HepG2 (cell line): Measurements from ENCODE around the gene GRID1. TPM values are rescaled to one million over a fixed set of nuclear protein-coding genes. Genes with fewer than 3 reads are reported as not detected.
A peak's percentile ranks its signal among the peaks of the same experiment; 100 is the strongest.

Source experiments
- ATAC-seq: fragments of 200-7000 bp; cut with Tn5 transposase; 3 replicates; pipeline ENCODE4 v1.9.1; 2020; ENCODE audit warnings: mild to moderate bottlenecking, moderate library complexity
- BruUV-seq: library from RNA; stranded (reverse); fragments of 400-500 nt; replicated peaks from 2 replicates; lab custom pipeline; 2021; lab: Mats Ljungman, UMichigan
- CTCF ChIA-PET: fragments of 300-600 bp; formaldehyde crosslinking; extraction: SDS; loops from one replicate; lab custom pipeline; 2021; ENCODE audit warnings: low total read pairs, inconsistent platforms, low intra/inter-chr PET ratio; lab: Yijun Ruan, JAX
- POLR2A ChIA-PET: fragments of 350-600 bp; sonication (Branson Sonifier 250); formaldehyde crosslinking; loops from one replicate; lab custom pipeline; 2020; ENCODE audit warnings: antibody characterized with exemption, inconsistent platforms; lab: Yijun Ruan, JAX
- DNase-seq: peaks from one replicate; pipeline ENCODE4 v3.0.0-alpha.2; 2015; ENCODE audit warnings: low spot score
- FAIRE-seq: peaks from 3 replicates; lab custom pipeline; 2011; peaks lifted over from hg19 to GRCh38; lab: Jason Lieb, UNC
- H2AFZ ChIP-seq: one replicate; pipeline ENCODE4 v1.6.1; 2011; ENCODE audit warnings: low read length, inconsistent platforms
- H3K27ac ChIP-seq: fragments of 300-600 bp; 3 replicates; pipeline ENCODE4 v1.8.0; 2011; ENCODE audit warnings: mixed run types, mild to moderate bottlenecking, mixed read lengths, low read length, inconsistent platforms; ENCODE audit not compliant: insufficient read depth; ENCODE audit errors: extremely low read length
- H3K27me3 ChIP-seq, 2 experiments: fragments of 200-600 bp in 1 of 2; 2 replicates in 1 of 2; 3 replicates in 1 of 2; pipeline versions ENCODE4 v1.6.0 to v1.8.0; 2011; ENCODE audit warnings: low read length in 2 of 2, mild to moderate bottlenecking in 2 of 2, moderate library complexity in 2 of 2, inconsistent platforms in 1 of 2; ENCODE audit not compliant: insufficient read depth in 2 of 2, control insufficient read depth in 1 of 2
- H3K36me3 ChIP-seq, 2 experiments: fragments of 200-600 bp in 1 of 2; replicated peaks in 1 of 2; 2 replicates in 1 of 2; 3 replicates in 1 of 2; pipeline versions ENCODE4 v1.5.1 to v1.8.0; 2011; ENCODE audit warnings: low read length in 2 of 2, inconsistent platforms in 1 of 2; ENCODE audit not compliant: insufficient read depth in 2 of 2, control insufficient read depth in 1 of 2
- H3K4me1 ChIP-seq: 2 replicates; pipeline ENCODE4 v1.5.1; 2012; ENCODE audit warnings: low read length, inconsistent platforms; ENCODE audit not compliant: insufficient read depth
- H3K4me2 ChIP-seq: 2 replicates; pipeline ENCODE4 v1.6.0; 2011; ENCODE audit warnings: low read depth, low read length, inconsistent platforms
- H3K4me3 ChIP-seq, 3 experiments: fragments of 200-600 bp in 1 of 3; sonication (generic), shearing (Covaris generic) in 1 of 3; replicated peaks in 1 of 3; 2 replicates each; pipeline ENCODE4 v1.5.1; 2011 to 2016; ENCODE audit warnings: low read length in 3 of 3, inconsistent platforms in 2 of 3, low read depth in 2 of 3, mild to moderate bottlenecking in 2 of 3, control low read depth in 1 of 3, mixed read lengths in 1 of 3; ENCODE audit not compliant: insufficient read depth in 1 of 3
- H3K79me2 ChIP-seq: one replicate; pipeline ENCODE4 v1.6.1; 2011; ENCODE audit warnings: low read length, inconsistent platforms; ENCODE audit not compliant: insufficient read depth
- H3K9ac ChIP-seq: 2 replicates; pipeline ENCODE4 v1.6.0; 2011; ENCODE audit warnings: mild to moderate bottlenecking, low read depth, low read length, inconsistent platforms; ENCODE audit not compliant: insufficient read depth
- H3K9me3 ChIP-seq: 2 replicates; pipeline ENCODE4 v1.5.1; 2012; ENCODE audit warnings: mild to moderate bottlenecking, low read length
- H4K20me1 ChIP-seq: 2 replicates; pipeline ENCODE4 v1.6.0; 2011; ENCODE audit warnings: inconsistent platforms, mild to moderate bottlenecking, low read length, moderate library complexity; ENCODE audit not compliant: insufficient read depth
- EEA1 ChIP-seq: sonication (generic); formaldehyde crosslinking; IDR thresholded peaks from 2 replicates; pipeline ENCODE4 v1.5.1; 2020; ENCODE audit warnings: mild to moderate bottlenecking, missing genetic modification reagents, borderline replicate concordance
- GATA4 ChIP-seq: sonication (generic); IDR thresholded peaks from 2 replicates; pipeline ENCODE4 v1.6.1; 2016; ENCODE audit warnings: antibody characterized with exemption, low read depth, borderline replicate concordance
- HNF4G ChIP-seq, 2 experiments: sonication (generic) in 1 of 2; formaldehyde crosslinking in 1 of 2; IDR thresholded peaks; 2 replicates each; pipeline versions ENCODE4 v1.4.0 to v1.6.1; 2011 to 2020; ENCODE audit warnings: borderline replicate concordance in 2 of 2, low read depth in 2 of 2, mild to moderate bottlenecking in 2 of 2, low read length in 1 of 2, missing genetic modification reagents in 1 of 2, moderate library complexity in 1 of 2
- JUND ChIP-seq: sonication (generic); formaldehyde crosslinking; IDR thresholded peaks from 2 replicates; pipeline ENCODE4 v1.8.0; 2022; ENCODE audit warnings: mild to moderate bottlenecking, missing genetic modification reagents
- TBP ChIP-seq: sonication (generic); formaldehyde crosslinking; IDR thresholded peaks from 2 replicates; pipeline ENCODE4 v1.5.0; 2020; ENCODE audit warnings: missing genetic modification reagents
- TCF12 ChIP-seq, 2 experiments: fragments of 450-650 bp in 1 of 2; sonication (generic) in 1 of 2; formaldehyde crosslinking in 1 of 2; IDR thresholded peaks; 2 replicates each; pipeline versions ENCODE4 v1.6.1 to v1.8.0; 2017 to 2022; ENCODE audit warnings: antibody characterized with exemption in 1 of 2, mild to moderate bottlenecking in 1 of 2, missing genetic modification reagents in 1 of 2, moderate library complexity in 1 of 2
- ZBTB7A ChIP-seq: sonication (generic); formaldehyde crosslinking; IDR thresholded peaks from 2 replicates; pipeline ENCODE4 v1.8.0; 2022; ENCODE audit warnings: mild to moderate bottlenecking, missing genetic modification reagents
- ZNF333 ChIP-seq: sonication (generic); formaldehyde crosslinking; IDR thresholded peaks from 2 replicates; pipeline ENCODE4 v1.4.0; 2020; ENCODE audit warnings: mild to moderate bottlenecking, missing genetic modification reagents, borderline replicate concordance
- ZNF567 ChIP-seq: sonication (generic); formaldehyde crosslinking; IDR thresholded peaks from 2 replicates; pipeline ENCODE4 v1.8.1; 2023; ENCODE audit warnings: mild to moderate bottlenecking, missing genetic modification reagents, borderline replicate concordance
- ZNF691 ChIP-seq: sonication (generic); formaldehyde crosslinking; IDR thresholded peaks from 2 replicates; pipeline ENCODE4 v1.4.0; 2020; ENCODE audit warnings: missing genetic modification reagents, low read depth, mild to moderate bottlenecking, borderline replicate concordance
- ZNF775 ChIP-seq: sonication (generic); formaldehyde crosslinking; IDR thresholded peaks from 2 replicates; pipeline ENCODE4 v1.4.0; 2020; ENCODE audit warnings: missing genetic modification reagents, mild to moderate bottlenecking, moderate library complexity, borderline replicate concordance
- WGBS: methylation state at CpG from one replicate; pipeline ENCODE4 v1.1.6; 2017; ENCODE audit warnings: low lambda C conversion rate; 5-methylcytosine and 5-hydroxymethylcytosine counted together
- in situ Hi-C: cut with HindIII; loops from 2 replicates; pipeline ENCODE4 v1.10.0; 2017; ENCODE audit warnings: low pct_unique_long_range_greater_than_20kb; ENCODE audit not compliant: extremely low pct_ligation_motif_present
- intact Hi-C: fragments of 100-400 bp; cut with micrococcal nuclease; formaldehyde crosslinking; loops from one replicate; pipeline ENCODE4 v1.10.0; 2022; ENCODE audit not compliant: unreplicated experiment
- polyA plus RNA-seq, 8 experiments: library from polyadenylated mRNA; depleted of rRNA in 3 of 8; stranded (reverse) in 7 of 8; unstranded in 1 of 8; fragments of >200 nt; fragmentation: Illumina TruSeq in 4 of 8; extraction: Trizol in 4 of 8; gene quantifications; 2 replicates each; pipeline versions ENCODE4 v1.2.1 to v1.2.3, GENCODE V29; 2011 to 2016; ENCODE audit warnings: low read depth in 4 of 8, missing spikeins in 1 of 8, mixed read lengths in 1 of 8; ENCODE audit not compliant: insufficient read depth in 1 of 8
- total RNA-seq, 5 experiments: library from RNA; depleted of rRNA; stranded (reverse); fragments of >200 nt; fragmentation: Illumina TruSeq; extraction: Trizol; gene quantifications; 2 replicates each; pipeline ENCODE4 v1.2.3, GENCODE V29; 2016; ENCODE audit warnings: low read depth in 1 of 5
- TF ChIP-seq, protein P1 (sequence below): sonication (generic); formaldehyde crosslinking; IDR thresholded peaks from 2 replicates; pipeline ENCODE4 v1.8.1; 2022; ENCODE audit warnings: low read depth, mild to moderate bottlenecking, missing genetic modification reagents

Gene GRID1
- total and polyA plus RNA-seq, 2 of the 13 experiments (the other 11 are each of a cell fraction or from before 2014, with no cell fraction given), result 0.05 TPM; not detected in 1

- TF ChIP-seq TCF12 (IDR thresholded peaks at IDR 0.05) (no peak), TCF12 (CRISPR knock-in tag; IDR thresholded peaks at IDR 0.05) (no peak)
Observed at GRCh38 chr10:86413046-86413728, 46.6 kb upstream of the GRID1 start (continued).

- H3K9ac ChIP-seq, result peak overlapping the region; percentile 41; the same call in 1 of the 2 replicates
- no peaks in the 10 kb centered on the region for H4K20me1 ChIP-seq
- no peak overlapping the region for H3K4me3 ChIP-seq
- no TSS peak for BruUV-seq
- H3K4me1 ChIP-seq, result peaks cover 37% of the 10 kb centered on the region
- no peak for DNase-seq
- peak overlapping the region; percentile 57 for H3K4me2 ChIP-seq
- intact Hi-C loops, result loop anchor here (2.0 kb wide), 1 partner anchor 29 kb away; no protein-coding TSS in a partner anchor
- no peak overlapping the region for H2AFZ ChIP-seq
- H3K9me3 ChIP-seq, result no peaks in the 10 kb centered on the region
- ATAC-seq, result peak; percentile 42
- CTCF ChIA-PET, result no interaction called here
- H3K79me2 ChIP-seq, result no peaks in the 10 kb centered on the region
- WGBS, result 89% methylated on average over 6 of the region's 6 CpGs
- H3K36me3 ChIP-seq, result no peaks in the 10 kb centered on the region
- H3K27me3 ChIP-seq, result no peaks in the 10 kb centered on the region
- no peak for FAIRE-seq
- peak overlapping the region; percentile 64 for H3K27ac ChIP-seq
- POLR2A ChIA-PET, result interaction anchor here (0.7 to 2.8 kb wide), 3 partner anchors 9 to 26 kb away, joined by 3 to 38 read pairs (median 35); no protein-coding TSS in a partner anchor
- in situ Hi-C loops, result no loop called here
- TF ChIP-seq ZBTB7A (CRISPR knock-in tag), result no peak
- no peak for TF ChIP-seq ZNF333 (CRISPR knock-in tag)
- TF ChIP-seq ZNF691 (CRISPR knock-in tag), result 0 out of 2 replicates have a peak, but pooled peaks have one; percentile 5
- no peak for TF ChIP-seq GATA4
- TF ChIP-seq TBP (CRISPR knock-in tag), result no peak
- no peak for TF ChIP-seq HNF4G (IDR thresholded peaks at IDR 0.05; ENCODE audit: borderline replicate concordance, low read depth, low read length)
- no peak for TF ChIP-seq HNF4G (CRISPR knock-in tag; IDR thresholded peaks at IDR 0.05; ENCODE audit: borderline replicate concordance, low read depth)
- no peak for TF ChIP-seq EEA1 (CRISPR knock-in tag)
- no peak for TF ChIP-seq ZNF567 (CRISPR knock-in tag)
- TF ChIP-seq, protein P1, sequence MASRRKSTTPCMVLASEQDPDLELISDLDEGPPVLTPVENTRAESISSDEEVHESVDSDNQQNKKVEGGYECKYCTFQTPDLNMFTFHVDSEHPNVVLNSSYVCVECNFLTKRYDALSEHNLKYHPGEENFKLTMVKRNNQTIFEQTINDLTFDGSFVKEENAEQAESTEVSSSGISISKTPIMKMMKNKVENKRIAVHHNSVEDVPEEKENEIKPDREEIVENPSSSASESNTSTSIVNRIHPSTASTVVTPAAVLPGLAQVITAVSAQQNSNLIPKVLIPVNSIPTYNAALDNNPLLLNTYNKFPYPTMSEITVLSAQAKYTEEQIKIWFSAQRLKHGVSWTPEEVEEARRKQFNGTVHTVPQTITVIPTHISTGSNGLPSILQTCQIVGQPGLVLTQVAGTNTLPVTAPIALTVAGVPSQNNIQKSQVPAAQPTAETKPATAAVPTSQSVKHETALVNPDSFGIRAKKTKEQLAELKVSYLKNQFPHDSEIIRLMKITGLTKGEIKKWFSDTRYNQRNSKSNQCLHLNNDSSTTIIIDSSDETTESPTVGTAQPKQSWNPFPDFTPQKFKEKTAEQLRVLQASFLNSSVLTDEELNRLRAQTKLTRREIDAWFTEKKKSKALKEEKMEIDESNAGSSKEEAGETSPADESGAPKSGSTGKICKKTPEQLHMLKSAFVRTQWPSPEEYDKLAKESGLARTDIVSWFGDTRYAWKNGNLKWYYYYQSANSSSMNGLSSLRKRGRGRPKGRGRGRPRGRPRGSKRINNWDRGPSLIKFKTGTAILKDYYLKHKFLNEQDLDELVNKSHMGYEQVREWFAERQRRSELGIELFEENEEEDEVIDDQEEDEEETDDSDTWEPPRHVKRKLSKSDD, result no peak
- no peak for TF ChIP-seq ZNF775 (CRISPR knock-in tag)
- TF ChIP-seq JUND (CRISPR knock-in tag), result no peak
Observed at GRCh38 chr10:86411852-86412560, 45.4 kb upstream of the GRID1 start.
